Rectal smooth muscle tissue (tissue), 1 donor: ENCODE measurements around the gene SPRY1.

ENCODE experiments used
- H3K27ac ChIP-seq: one replicate; pipeline ENCODE4 v1.7.0; 2013; ENCODE audit warnings: low read depth, low read length, inconsistent platforms
- H3K27me3 ChIP-seq: one replicate; pipeline ENCODE4 v1.7.0; 2013; ENCODE audit warnings: low read length; ENCODE audit not compliant: control insufficient read depth, insufficient read depth
- H3K36me3 ChIP-seq: one replicate; pipeline ENCODE4 v1.7.0; 2013; ENCODE audit warnings: low read length; ENCODE audit not compliant: control insufficient read depth, insufficient read depth
- H3K4me1 ChIP-seq: one replicate; pipeline ENCODE4 v1.7.0; 2013; ENCODE audit warnings: low read length; ENCODE audit not compliant: control insufficient read depth, insufficient read depth
- H3K4me3 ChIP-seq: one replicate; pipeline ENCODE4 v1.7.0; 2013; ENCODE audit warnings: low read length
- H3K9ac ChIP-seq: one replicate; pipeline ENCODE4 v1.7.0; 2013; ENCODE audit warnings: low read length

Gene SPRY1, protein sequence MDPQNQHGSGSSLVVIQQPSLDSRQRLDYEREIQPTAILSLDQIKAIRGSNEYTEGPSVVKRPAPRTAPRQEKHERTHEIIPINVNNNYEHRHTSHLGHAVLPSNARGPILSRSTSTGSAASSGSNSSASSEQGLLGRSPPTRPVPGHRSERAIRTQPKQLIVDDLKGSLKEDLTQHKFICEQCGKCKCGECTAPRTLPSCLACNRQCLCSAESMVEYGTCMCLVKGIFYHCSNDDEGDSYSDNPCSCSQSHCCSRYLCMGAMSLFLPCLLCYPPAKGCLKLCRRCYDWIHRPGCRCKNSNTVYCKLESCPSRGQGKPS

DNA sequence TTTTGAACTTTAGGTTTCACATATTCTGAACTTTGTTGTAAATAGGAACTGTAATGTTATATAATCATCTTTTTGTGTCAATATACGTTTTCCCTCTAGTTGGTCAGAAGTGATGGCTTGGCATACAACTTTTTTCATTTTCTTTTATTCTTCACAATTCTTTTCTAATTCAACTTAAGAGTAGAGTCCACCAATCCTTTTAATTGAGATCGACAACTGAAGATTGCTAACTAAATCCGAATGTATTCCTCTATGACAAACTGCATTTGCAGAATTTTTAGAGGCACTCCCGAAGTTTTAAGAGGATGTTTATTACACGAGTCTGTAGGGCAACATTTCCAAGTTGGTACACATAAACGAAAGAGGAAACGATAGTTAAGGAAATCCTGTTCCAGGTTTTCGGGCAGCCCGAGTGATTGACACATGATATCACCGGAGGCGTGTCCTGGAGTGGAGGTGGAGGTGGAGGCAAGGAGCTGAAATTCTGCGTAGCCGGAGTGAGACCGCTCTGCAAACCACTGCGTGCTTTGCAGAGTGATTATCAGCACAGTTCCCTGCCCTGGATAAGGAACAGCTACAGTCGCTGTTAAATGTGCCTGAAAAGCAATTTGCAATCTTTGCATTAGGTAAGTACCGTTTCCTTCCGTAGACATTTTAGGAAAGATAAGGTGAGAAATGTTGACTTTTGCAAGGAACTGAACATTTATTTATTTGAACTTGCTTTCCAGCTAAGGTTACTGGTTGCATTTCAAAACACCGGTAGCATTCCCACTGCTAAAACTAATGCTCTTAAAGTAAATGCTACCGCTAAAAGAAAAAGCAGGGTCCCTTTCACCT is at the start of gene SPRY1:
SPRY1 (plus strand) TSS at position 489 of the 837 bp plus-strand sequence. CDS start 4,797 bp downstream, outside the sequence.
- Histone ChIP-seq H3K36me3 (peaks cover 2% of the 10 kb centered on the region), H3K27ac (peak within 1 kb of the TSS; percentile 89), H3K27me3 (no peaks in the 10 kb centered on the region), H3K4me1 (no peaks in the 10 kb centered on the region), H3K4me3 (peak within 1 kb of the TSS; percentile 83), H3K9ac (peak within 1 kb of the TSS; percentile 70)

- H3K4me1 ChIP-seq = no peaks in the 10 kb centered on the region
- no peaks in the 10 kb centered on the region for H3K36me3 ChIP-seq
- no peaks in the 10 kb centered on the region for H3K27me3 ChIP-seq
- H3K9ac ChIP-seq = no peak overlapping the region
- no peak overlapping the region for H3K27ac ChIP-seq
- no peak overlapping the region for H3K4me3 ChIP-seq
Observed at GRCh38 chr4:123346951-123347350, 49.6 kb upstream of the SPRY1 start.

GRCh38 chr4:123348946-123349345 is 47.6 kb upstream of the SPRY1 start:
- no peak overlapping the region for H3K27ac ChIP-seq
- H3K4me3 ChIP-seq = no peak overlapping the region

GRCh38 chr4:123349421-123350190 is 47.0 kb upstream of the SPRY1 start:
- no peak overlapping the region for H3K9ac ChIP-seq
- no peak overlapping the region for H3K4me3 ChIP-seq
- H3K27ac ChIP-seq = no peak overlapping the region
- no peaks in the 10 kb centered on the region for H3K27me3 ChIP-seq
- no peaks in the 10 kb centered on the region for H3K36me3 ChIP-seq
- H3K4me1 ChIP-seq = no peaks in the 10 kb centered on the region

More at GRCh38 chr4:123348946-123349345, 47.6 kb upstream of the SPRY1 start:
- no peak overlapping the region for H3K9ac ChIP-seq
- H3K27me3 ChIP-seq = no peaks in the 10 kb centered on the region
- H3K36me3 ChIP-seq = no peaks in the 10 kb centered on the region
- no peaks in the 10 kb centered on the region for H3K4me1 ChIP-seq

GRCh38 chr4:123350191-123350544 is 46.4 kb upstream of the SPRY1 start:
- no peaks in the 10 kb centered on the region for H3K27me3 ChIP-seq
- H3K36me3 ChIP-seq = no peaks in the 10 kb centered on the region
- H3K4me1 ChIP-seq = no peaks in the 10 kb centered on the region
- no peak overlapping the region for H3K9ac ChIP-seq
- no peak overlapping the region for H3K27ac ChIP-seq
- H3K4me3 ChIP-seq = no peak overlapping the region

- H3K4me3 ChIP-seq = no peak overlapping the region
- H3K36me3 ChIP-seq = no peaks in the 10 kb centered on the region
- H3K9ac ChIP-seq = no peak overlapping the region
- H3K27me3 ChIP-seq = no peaks in the 10 kb centered on the region
- H3K4me1 ChIP-seq = no peaks in the 10 kb centered on the region
- no peak overlapping the region for H3K27ac ChIP-seq
Observed at GRCh38 chr4:123350726-123351125, 45.9 kb upstream of the SPRY1 start.

GRCh38 chr4:123351713-123352112 is 44.9 kb upstream of the SPRY1 start:
- no peak overlapping the region for H3K9ac ChIP-seq

DNA sequence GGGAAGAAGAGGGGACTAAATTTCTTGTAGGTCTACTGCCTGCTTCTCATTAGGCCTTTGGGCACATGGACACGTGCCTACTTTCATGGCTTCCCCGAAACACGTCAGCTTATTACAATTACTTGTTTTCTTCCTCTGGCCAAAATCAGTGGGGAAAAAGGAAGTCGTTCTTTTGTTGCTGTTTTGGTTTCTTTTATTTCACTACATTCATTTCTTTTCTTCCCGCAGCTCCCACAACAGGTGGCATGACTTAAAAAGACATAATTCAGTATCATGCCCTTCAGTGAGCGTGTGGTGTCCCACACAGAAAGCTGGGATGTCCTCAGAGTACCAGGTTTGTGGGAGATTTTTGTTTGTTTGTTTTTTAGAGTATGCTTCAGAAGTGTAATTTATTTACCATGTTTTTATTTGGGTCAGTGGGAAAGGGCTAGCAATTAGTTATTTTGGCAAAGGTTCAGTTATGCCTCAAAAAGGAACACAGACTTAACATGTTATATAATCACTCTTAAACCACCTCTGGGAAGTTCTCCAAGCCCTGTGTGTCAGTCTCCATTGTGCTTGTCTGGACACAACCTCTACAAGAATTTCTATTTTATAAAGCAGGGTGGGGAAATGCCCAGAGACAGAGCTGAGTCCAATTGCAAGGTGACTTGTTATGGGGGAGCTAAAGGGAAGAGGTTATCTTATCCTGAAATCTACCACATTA is 44.2 kb upstream of the SPRY1 start:
- H3K4me1 ChIP-seq = no peaks in the 10 kb centered on the region
- no peaks in the 10 kb centered on the region for H3K36me3 ChIP-seq
- no peaks in the 10 kb centered on the region for H3K27me3 ChIP-seq
- H3K27ac ChIP-seq = no peak overlapping the region
- H3K4me3 ChIP-seq = no peak overlapping the region
- H3K9ac ChIP-seq = no peak overlapping the region

More at GRCh38 chr4:123351713-123352112, 44.9 kb upstream of the SPRY1 start:
- Histone ChIP-seq H3K27me3 (no peaks in the 10 kb centered on the region), H3K4me1 (no peaks in the 10 kb centered on the region), H3K36me3 (no peaks in the 10 kb centered on the region), H3K27ac (no peak overlapping the region), H3K4me3 (no peak overlapping the region)

DNA sequence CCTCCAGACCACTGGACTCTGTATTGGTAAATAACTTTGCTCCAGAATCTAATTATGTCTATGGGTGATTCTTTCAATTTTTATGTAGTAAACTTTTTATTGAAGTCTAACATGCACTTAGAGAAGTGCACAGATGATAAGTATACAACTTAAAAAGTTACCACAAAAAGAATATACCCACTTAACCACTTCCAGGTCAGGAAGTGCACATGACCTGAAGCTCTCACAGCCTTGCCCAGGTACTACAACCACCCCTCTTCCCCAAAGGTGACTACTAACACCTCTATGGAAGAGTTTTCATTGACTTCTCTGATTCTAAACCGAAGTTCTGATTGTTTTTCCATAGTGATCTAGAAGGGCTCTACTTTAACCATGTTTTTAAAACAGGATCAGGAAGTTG is 43.6 kb upstream of the SPRY1 start:
- Histone ChIP-seq H3K4me3 (no peak overlapping the region), H3K4me1 (no peaks in the 10 kb centered on the region), H3K9ac (no peak overlapping the region), H3K27me3 (no peaks in the 10 kb centered on the region), H3K27ac (no peak overlapping the region), H3K36me3 (no peaks in the 10 kb centered on the region)

DNA sequence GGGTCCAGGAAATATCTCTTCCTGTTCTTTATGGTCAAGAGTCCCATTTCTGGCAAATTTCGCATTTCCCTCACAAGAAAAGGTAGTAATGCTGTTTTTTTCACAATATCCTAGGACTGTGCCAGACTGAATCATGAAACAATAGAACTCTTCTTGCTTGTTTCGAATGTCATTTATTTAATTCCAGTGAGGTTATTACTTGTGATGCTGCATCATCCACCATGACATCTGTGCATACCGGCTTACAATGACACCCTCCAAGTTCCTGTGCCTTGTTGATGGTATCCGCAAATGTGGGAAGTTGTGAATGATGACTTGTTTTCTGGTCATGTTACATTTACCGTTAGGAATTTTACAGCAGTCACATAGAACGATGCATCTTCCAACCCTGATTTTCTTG is 42.9 kb upstream of the SPRY1 start:
- Histone ChIP-seq H3K27ac (no peak overlapping the region), H3K9ac (no peak overlapping the region), H3K27me3 (no peaks in the 10 kb centered on the region)

GRCh38 chr4:123354701-123355100 is 41.9 kb upstream of the SPRY1 start:
- H3K9ac ChIP-seq = no peak overlapping the region
- no peaks in the 10 kb centered on the region for H3K4me1 ChIP-seq
- H3K36me3 ChIP-seq = no peaks in the 10 kb centered on the region
- no peak overlapping the region for H3K4me3 ChIP-seq
- H3K27me3 ChIP-seq = no peaks in the 10 kb centered on the region
- no peak overlapping the region for H3K27ac ChIP-seq

More for the DNA sequence above, 42.9 kb upstream of the SPRY1 start:
- H3K4me1 ChIP-seq = no peaks in the 10 kb centered on the region
- H3K36me3 ChIP-seq = no peaks in the 10 kb centered on the region
- H3K4me3 ChIP-seq = no peak overlapping the region

- H3K9ac ChIP-seq = no peak overlapping the region
- no peak overlapping the region for H3K4me3 ChIP-seq
- no peaks in the 10 kb centered on the region for H3K4me1 ChIP-seq
- H3K27me3 ChIP-seq = no peaks in the 10 kb centered on the region
- no peak overlapping the region for H3K27ac ChIP-seq
- no peaks in the 10 kb centered on the region for H3K36me3 ChIP-seq
Observed at GRCh38 chr4:123356921-123357320, 39.7 kb upstream of the SPRY1 start.
